Activated T-cell treated with anti-CD3 and anti-CD28 coated beads, Interleukin-2, amount 50 U/mL, for 72 hours (primary cell): ENCODE data around the gene RMND1. TPM values are rescaled to one million over a fixed set of nuclear protein-coding genes. Genes with fewer than 3 reads are reported as not detected.

Experiments used
- ATAC-seq, 2 donors: fragments of 150-1000 bp; cut with Tn5 transposase; replicated peaks in 1 of 2; 2 replicates each; pipeline ENCODE4 v1.10.0; 2021; ENCODE audit warnings: moderate library complexity in 2 of 2, mild to moderate bottlenecking in 1 of 2
- DNase-seq, 2 donors: peaks; one replicate each; pipeline ENCODE4 v3.0.0; 2021 to 2022; ENCODE audit warnings: mixed read lengths in 1 of 2
- H3K27ac Mint-ChIP-seq: one replicate; pipeline ENCODE4 v1.8.0; 2022; ENCODE audit warnings: mild to moderate bottlenecking, moderate library complexity, mixed read lengths
- H3K27me3 Mint-ChIP-seq: one replicate; pipeline ENCODE4 v1.8.0; 2022; ENCODE audit warnings: low read depth, mixed read lengths
- H3K36me3 Mint-ChIP-seq, 2 donors: one replicate each; pipeline ENCODE4 v1.8.0; 2022; ENCODE audit warnings: mixed read lengths in 2 of 2, mild to moderate bottlenecking in 1 of 2; ENCODE audit not compliant: insufficient read depth in 2 of 2
- H3K4me1 Mint-ChIP-seq: one replicate; pipeline ENCODE4 v1.8.0; 2022; ENCODE audit warnings: low read depth, mixed read lengths
- H3K4me3 Mint-ChIP-seq, 2 donors: one replicate each; pipeline ENCODE4 v1.8.0; 2022; ENCODE audit warnings: mild to moderate bottlenecking in 2 of 2, mixed read lengths in 2 of 2, moderate library complexity in 2 of 2
- H3K9me3 Mint-ChIP-seq, 2 donors: one replicate each; pipeline ENCODE4 v1.8.0; 2022; ENCODE audit warnings: mixed read lengths in 2 of 2
- total RNA-seq, 2 donors: library from RNA; stranded (reverse); gene quantifications; one replicate each; pipeline ENCODE4 v1.2.3, GENCODE V29; 2022

Gene RMND1
- total RNA-seq, 2 donors from 2014 or later = 22.7 to 26.6 TPM

- H3K4me1 Mint-ChIP-seq = no peaks in the 10 kb centered on the region
- DNase-seq (no peak), ATAC-seq (no peak)
- H3K4me3 Mint-ChIP-seq = no peak overlapping the region
- no peaks in the 10 kb centered on the region for H3K27me3 Mint-ChIP-seq
- no peak overlapping the region for H3K27ac Mint-ChIP-seq
- H3K36me3 Mint-ChIP-seq = peaks cover 11 to 24% of the 10 kb centered on the region in 2 donors
- H3K9me3 Mint-ChIP-seq = no peaks in the 10 kb centered on the region
Measured at GRCh38 chr6:151430886-151431285, 21.0 kb downstream of the RMND1 start.

- no peaks in the 10 kb centered on the region for H3K27me3 Mint-ChIP-seq
- H3K27ac Mint-ChIP-seq = no peak overlapping the region
- no peaks in the 10 kb centered on the region for H3K9me3 Mint-ChIP-seq
- ATAC-seq = no peak
- H3K4me1 Mint-ChIP-seq = no peaks in the 10 kb centered on the region
- peaks cover 11 to 29% of the 10 kb centered on the region in 2 donors for H3K36me3 Mint-ChIP-seq
- DNase-seq = no peak
- no peak overlapping the region for H3K4me3 Mint-ChIP-seq
Measured at GRCh38 chr6:151428093-151428735, 23.7 kb downstream of the RMND1 start.

- Mint-ChIP-seq H3K27ac (no peak overlapping the region), H3K4me1 (no peaks in the 10 kb centered on the region), H3K36me3 (peaks cover 8 to 27% of the 10 kb centered on the region in 2 donors), H3K9me3 (no peaks in the 10 kb centered on the region), H3K27me3 (no peaks in the 10 kb centered on the region), H3K4me3 (no peak overlapping the region)
- ATAC-seq = no peak
- no peak for DNase-seq
Measured at GRCh38 chr6:151425561-151425960, 26.4 kb downstream of the RMND1 start.

- Mint-ChIP-seq H3K4me3 (no peak overlapping the region), H3K9me3 (no peaks in the 10 kb centered on the region), H3K4me1 (no peaks in the 10 kb centered on the region), H3K27me3 (no peaks in the 10 kb centered on the region), H3K27ac (peak overlapping the region; percentile 42), H3K36me3 (peaks cover 3 to 17% of the 10 kb centered on the region in 2 donors)
- DNase-seq (no peak), ATAC-seq (no peak)
Measured at GRCh38 chr6:151422981-151423380, 28.9 kb downstream of the RMND1 start.

GRCh38 chr6:151417477-151417876 is 34.4 kb downstream of the RMND1 start:
- Mint-ChIP-seq H3K27ac (no peak overlapping the region), H3K9me3 (peaks cover 0 to 1% of the 10 kb centered on the region in 2 donors), H3K36me3 (peaks cover 13 to 29% of the 10 kb centered on the region in 2 donors), H3K4me3 (no peak overlapping the region), H3K4me1 (peaks cover 16% of the 10 kb centered on the region), H3K27me3 (no peaks in the 10 kb centered on the region)
- DNase-seq (no peak), ATAC-seq (no peak)

GRCh38 chr6:151414641-151415260 is 37.2 kb downstream of the RMND1 start:
- H3K9me3 Mint-ChIP-seq = peaks cover 0 to 1% of the 10 kb centered on the region in 2 donors
- H3K4me1 Mint-ChIP-seq = peaks cover 16% of the 10 kb centered on the region
- H3K27ac Mint-ChIP-seq = peak overlapping the region; percentile 21
- peaks cover 16 to 37% of the 10 kb centered on the region in 2 donors for H3K36me3 Mint-ChIP-seq
- ATAC-seq (no peak), DNase-seq (no peak)
- no peak overlapping the region for H3K4me3 Mint-ChIP-seq
- no peaks in the 10 kb centered on the region for H3K27me3 Mint-ChIP-seq

GRCh38 chr6:151413372-151414145 is 38.4 kb downstream of the RMND1 start:
- peaks cover 16% of the 10 kb centered on the region for H3K4me1 Mint-ChIP-seq
- no peaks in the 10 kb centered on the region for H3K27me3 Mint-ChIP-seq
- H3K27ac Mint-ChIP-seq = peak overlapping the region; percentile 4
- H3K4me3 Mint-ChIP-seq = no peak overlapping the region
- peaks cover 0 to 1% of the 10 kb centered on the region in 2 donors for H3K9me3 Mint-ChIP-seq
- DNase-seq = peak; percentile 18 to 30
- ATAC-seq = peak; percentile 67 to 69
- H3K36me3 Mint-ChIP-seq = peaks cover 16 to 37% of the 10 kb centered on the region in 2 donors

- H3K4me1 Mint-ChIP-seq = peaks cover 16% of the 10 kb centered on the region
- H3K27ac Mint-ChIP-seq = no peak overlapping the region
- no peaks in the 10 kb centered on the region for H3K27me3 Mint-ChIP-seq
- no peak overlapping the region for H3K4me3 Mint-ChIP-seq
- H3K9me3 Mint-ChIP-seq = peaks cover 0 to 1% of the 10 kb centered on the region in 2 donors
- peaks cover 16 to 38% of the 10 kb centered on the region in 2 donors for H3K36me3 Mint-ChIP-seq
- no peak for DNase-seq
- ATAC-seq = no peak
Measured at GRCh38 chr6:151412909-151413308, 39.0 kb downstream of the RMND1 start.

- no peaks in the 10 kb centered on the region for H3K27me3 Mint-ChIP-seq
- peak overlapping the region; percentile 2 for H3K27ac Mint-ChIP-seq
- peaks cover 0 to 1% of the 10 kb centered on the region in 2 donors for H3K9me3 Mint-ChIP-seq
- peaks cover 14% of the 10 kb centered on the region for H3K4me1 Mint-ChIP-seq
- peaks cover 16 to 32% of the 10 kb centered on the region in 2 donors for H3K36me3 Mint-ChIP-seq
- ATAC-seq (no peak), DNase-seq (no peak)
- H3K4me3 Mint-ChIP-seq = no peak overlapping the region
Measured at GRCh38 chr6:151409679-151410078, 42.2 kb downstream of the RMND1 start.

- ATAC-seq (no peak), DNase-seq (no peak)
- peaks cover 14 to 29% of the 10 kb centered on the region in 2 donors for H3K36me3 Mint-ChIP-seq
- H3K27me3 Mint-ChIP-seq = no peaks in the 10 kb centered on the region
- H3K4me3 Mint-ChIP-seq = no peak overlapping the region
- H3K4me1 Mint-ChIP-seq = peaks cover 10% of the 10 kb centered on the region
- peak overlapping the region; percentile 2 for H3K27ac Mint-ChIP-seq
- H3K9me3 Mint-ChIP-seq = no peaks in the 10 kb centered on the region
Measured at GRCh38 chr6:151409260-151409659, 42.7 kb downstream of the RMND1 start.

GRCh38 chr6:151408858-151409257 is 43.1 kb downstream of the RMND1 start:
- Mint-ChIP-seq H3K27me3 (no peaks in the 10 kb centered on the region), H3K4me1 (peaks cover 7% of the 10 kb centered on the region), H3K4me3 (no peak overlapping the region), H3K27ac (peak overlapping the region; percentile 36), H3K9me3 (no peaks in the 10 kb centered on the region), H3K36me3 (peaks cover 12 to 27% of the 10 kb centered on the region in 2 donors)
- DNase-seq = no peak
- ATAC-seq = no peak

- Mint-ChIP-seq H3K36me3 (peaks cover 4 to 24% of the 10 kb centered on the region in 2 donors), H3K27ac (peak overlapping the region; percentile 26), H3K9me3 (no peaks in the 10 kb centered on the region), H3K4me1 (peaks cover 37% of the 10 kb centered on the region), H3K27me3 (no peaks in the 10 kb centered on the region), H3K4me3 (no peak overlapping the region)
- no peak for DNase-seq
- no peak for ATAC-seq
Measured at GRCh38 chr6:151403919-151404308, 48.0 kb downstream of the RMND1 start.

- peak overlapping the region; percentile 33 for H3K27ac Mint-ChIP-seq
- ATAC-seq = no peak
- H3K36me3 Mint-ChIP-seq = peaks cover 2 to 21% of the 10 kb centered on the region in 2 donors
- DNase-seq = no peak
- no peaks in the 10 kb centered on the region for H3K27me3 Mint-ChIP-seq
- H3K4me3 Mint-ChIP-seq = no peak overlapping the region
- H3K4me1 Mint-ChIP-seq = peaks cover 52% of the 10 kb centered on the region
- no peaks in the 10 kb centered on the region for H3K9me3 Mint-ChIP-seq
Measured at GRCh38 chr6:151402228-151402627, 49.7 kb downstream of the RMND1 start.
